Loucy (cell line): Measurements from ENCODE around the gene RAB6B.

ENCODE experiments used
- H2AFZ ChIP-seq: fragments of 200-600 bp; sonication (generic); 2 replicates; pipeline ENCODE4 v1.6.0; 2016; ENCODE audit warnings: antibody characterized with exemption, mild to moderate bottlenecking, low read length, moderate library complexity
- H3F3A ChIP-seq: fragments of 200-600 bp; 2 replicates; pipeline ENCODE4 v1.6.0; 2016; ENCODE audit warnings: antibody characterized with exemption, low read depth, mild to moderate bottlenecking
- H3K27me3 ChIP-seq: fragments of 200-600 bp; sonication (generic); 2 replicates; pipeline ENCODE4 v1.6.1; 2014; ENCODE audit warnings: low read length, mild to moderate bottlenecking; ENCODE audit not compliant: insufficient read depth, poor library complexity, severe bottlenecking
- H3K36me3 ChIP-seq: fragments of 200-600 bp; sonication (generic); 2 replicates; pipeline ENCODE4 v1.6.1; 2016; ENCODE audit warnings: low read length; ENCODE audit not compliant: insufficient read depth
- H3K4me1 ChIP-seq: fragments of 200-600 bp; sonication (generic); 2 replicates; pipeline ENCODE4 v1.5.1; 2014; ENCODE audit warnings: low read length, mild to moderate bottlenecking; ENCODE audit not compliant: insufficient read depth, poor library complexity, severe bottlenecking
- H3K4me2 ChIP-seq: fragments of 200-600 bp; sonication (generic); 2 replicates; pipeline ENCODE4 v1.6.0; 2014; ENCODE audit warnings: antibody characterized with exemption, low read length, low read depth, mild to moderate bottlenecking; ENCODE audit not compliant: poor library complexity, severe bottlenecking
- H3K4me3 ChIP-seq: fragments of 200-600 bp; sonication (generic); 2 replicates; pipeline ENCODE4 v1.5.1; 2014; ENCODE audit warnings: low read length, mild to moderate bottlenecking, mixed read lengths; ENCODE audit not compliant: poor library complexity, severe bottlenecking
- H3K79me2 ChIP-seq: fragments of 200-600 bp; sonication (generic); 2 replicates; pipeline ENCODE4 v1.6.1; 2014; ENCODE audit warnings: low read length; ENCODE audit not compliant: insufficient read depth
- H3K9ac ChIP-seq: fragments of 200-600 bp; sonication (generic); 2 replicates; pipeline ENCODE4 v1.6.0; 2014; ENCODE audit warnings: mild to moderate bottlenecking, low read depth, low read length, moderate library complexity; ENCODE audit not compliant: poor library complexity, severe bottlenecking
- H3K9me2 ChIP-seq: fragments of 200-600 bp; sonication (generic); replicated peaks from 2 replicates; pipeline ENCODE4 v1.6.1; 2016; ENCODE audit warnings: low read depth, low read length, mixed read lengths
- H3K9me3 ChIP-seq: fragments of 200-600 bp; sonication (generic); 2 replicates; pipeline ENCODE4 v1.6.1; 2014; ENCODE audit warnings: mild to moderate bottlenecking, antibody characterized with exemption, low read length, low read depth; ENCODE audit not compliant: insufficient read depth
- H4K20me1 ChIP-seq: fragments of 200-600 bp; sonication (generic); 2 replicates; pipeline ENCODE4 v1.6.0; 2014; ENCODE audit warnings: antibody characterized with exemption, low read length, mild to moderate bottlenecking; ENCODE audit not compliant: insufficient read depth, poor library complexity, severe bottlenecking
- EZH2phosphoT487 ChIP-seq: fragments of 200-600 bp; IDR thresholded peaks from 2 replicates; pipeline ENCODE4 v1.6.1; 2018; ENCODE audit warnings: antibody characterized with exemption, mild to moderate bottlenecking, moderate library complexity, borderline replicate concordance
- TF ChIP-seq, protein P1 (sequence below): fragments of 200-600 bp; sonication (generic); conservative IDR thresholded peaks from 2 replicates; pipeline ENCODE4 v1.5.1; 2014; ENCODE audit warnings: mild to moderate bottlenecking, antibody characterized with exemption, low read length

The RAB6B gene

DNA sequence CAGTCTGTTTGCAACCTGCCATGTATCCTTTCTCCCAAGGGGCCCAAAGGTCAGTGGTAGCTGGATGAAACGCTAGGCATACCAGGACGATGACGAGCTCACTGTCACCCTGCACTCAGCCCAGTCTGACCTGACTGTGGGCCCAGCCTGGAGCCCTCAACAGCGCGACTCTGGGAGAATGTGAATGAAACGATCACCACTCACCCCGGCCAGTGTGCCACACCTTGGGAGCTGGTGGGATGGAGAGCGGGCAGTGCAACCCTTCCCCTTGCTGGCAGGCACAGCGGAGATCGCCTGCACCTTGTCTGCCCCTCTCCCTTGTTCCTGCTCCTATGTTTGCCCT is 62.9 kb downstream of the RAB6B start:
- H2AFZ ChIP-seq = no peak overlapping the region
- no peaks in the 10 kb centered on the region for H3K9me3 ChIP-seq
- no peaks in the 10 kb centered on the region for H4K20me1 ChIP-seq
- H3K4me2 ChIP-seq = no peak overlapping the region
- no peaks in the 10 kb centered on the region for H3F3A ChIP-seq
- H3K27me3 ChIP-seq = no peaks in the 10 kb centered on the region
- no peaks in the 10 kb centered on the region for H3K4me1 ChIP-seq
- TF ChIP-seq, protein P1, sequence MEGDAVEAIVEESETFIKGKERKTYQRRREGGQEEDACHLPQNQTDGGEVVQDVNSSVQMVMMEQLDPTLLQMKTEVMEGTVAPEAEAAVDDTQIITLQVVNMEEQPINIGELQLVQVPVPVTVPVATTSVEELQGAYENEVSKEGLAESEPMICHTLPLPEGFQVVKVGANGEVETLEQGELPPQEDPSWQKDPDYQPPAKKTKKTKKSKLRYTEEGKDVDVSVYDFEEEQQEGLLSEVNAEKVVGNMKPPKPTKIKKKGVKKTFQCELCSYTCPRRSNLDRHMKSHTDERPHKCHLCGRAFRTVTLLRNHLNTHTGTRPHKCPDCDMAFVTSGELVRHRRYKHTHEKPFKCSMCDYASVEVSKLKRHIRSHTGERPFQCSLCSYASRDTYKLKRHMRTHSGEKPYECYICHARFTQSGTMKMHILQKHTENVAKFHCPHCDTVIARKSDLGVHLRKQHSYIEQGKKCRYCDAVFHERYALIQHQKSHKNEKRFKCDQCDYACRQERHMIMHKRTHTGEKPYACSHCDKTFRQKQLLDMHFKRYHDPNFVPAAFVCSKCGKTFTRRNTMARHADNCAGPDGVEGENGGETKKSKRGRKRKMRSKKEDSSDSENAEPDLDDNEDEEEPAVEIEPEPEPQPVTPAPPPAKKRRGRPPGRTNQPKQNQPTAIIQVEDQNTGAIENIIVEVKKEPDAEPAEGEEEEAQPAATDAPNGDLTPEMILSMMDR = no peak
- TF ChIP-seq EZH2phosphoT487 = no peak
- H3K4me3 ChIP-seq = no peak overlapping the region
- no peaks in the 10 kb centered on the region for H3K79me2 ChIP-seq
- no peaks in the 10 kb centered on the region for H3K9me2 ChIP-seq
- H3K9ac ChIP-seq = no peak overlapping the region
- no peaks in the 10 kb centered on the region for H3K36me3 ChIP-seq

DNA sequence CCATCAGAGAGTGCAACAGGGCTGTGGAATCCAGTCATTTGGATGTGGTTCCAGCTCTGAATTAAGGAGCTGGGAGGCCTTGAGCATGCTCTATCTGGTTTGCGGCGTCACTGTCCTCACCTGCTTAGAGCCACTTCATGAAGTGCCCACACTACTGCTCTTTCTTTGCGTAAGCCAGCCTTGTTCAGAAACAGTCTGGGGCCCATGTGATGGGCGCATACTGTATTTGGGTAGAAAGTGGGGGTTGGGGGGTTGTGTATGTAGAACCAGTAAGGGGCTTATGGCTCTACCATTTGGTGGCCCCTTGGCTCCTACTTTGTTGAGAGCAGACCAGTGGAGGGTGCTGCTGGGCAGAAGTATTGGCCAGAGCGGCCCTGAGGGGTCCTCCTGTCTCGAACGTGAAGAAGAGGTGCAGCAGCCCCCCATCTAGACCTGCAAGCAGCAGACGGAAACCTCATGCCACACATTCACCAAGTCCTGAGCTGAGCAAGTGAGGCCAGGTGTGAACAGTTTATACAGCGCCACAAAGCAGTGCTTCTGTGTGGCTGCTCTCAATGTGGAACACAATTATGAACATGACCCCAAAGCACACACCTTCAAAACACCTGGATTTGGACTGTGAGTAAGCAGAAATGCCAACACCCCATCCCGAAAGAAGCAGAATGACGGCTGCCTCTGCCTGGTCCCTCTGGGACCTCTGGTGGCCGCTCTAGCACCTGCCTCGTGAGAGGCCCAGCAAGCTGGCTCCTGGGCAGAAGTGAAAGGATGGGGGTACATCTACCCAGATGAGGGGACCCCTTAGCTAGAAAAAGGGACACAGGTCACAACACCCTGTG is 63.5 kb downstream of the RAB6B start:
- H3K27me3 ChIP-seq = no peaks in the 10 kb centered on the region
- no peak for TF ChIP-seq EZH2phosphoT487
- no peaks in the 10 kb centered on the region for H3K4me1 ChIP-seq
- no peak overlapping the region for H2AFZ ChIP-seq
- H4K20me1 ChIP-seq = no peaks in the 10 kb centered on the region
- no peaks in the 10 kb centered on the region for H3K9me3 ChIP-seq
- H3K4me3 ChIP-seq = no peak overlapping the region
- no peak overlapping the region for H3K9ac ChIP-seq
- no peak overlapping the region for H3K4me2 ChIP-seq
- no peaks in the 10 kb centered on the region for H3F3A ChIP-seq
- no peaks in the 10 kb centered on the region for H3K36me3 ChIP-seq
- H3K9me2 ChIP-seq = no peaks in the 10 kb centered on the region
- H3K79me2 ChIP-seq = no peaks in the 10 kb centered on the region

DNA sequence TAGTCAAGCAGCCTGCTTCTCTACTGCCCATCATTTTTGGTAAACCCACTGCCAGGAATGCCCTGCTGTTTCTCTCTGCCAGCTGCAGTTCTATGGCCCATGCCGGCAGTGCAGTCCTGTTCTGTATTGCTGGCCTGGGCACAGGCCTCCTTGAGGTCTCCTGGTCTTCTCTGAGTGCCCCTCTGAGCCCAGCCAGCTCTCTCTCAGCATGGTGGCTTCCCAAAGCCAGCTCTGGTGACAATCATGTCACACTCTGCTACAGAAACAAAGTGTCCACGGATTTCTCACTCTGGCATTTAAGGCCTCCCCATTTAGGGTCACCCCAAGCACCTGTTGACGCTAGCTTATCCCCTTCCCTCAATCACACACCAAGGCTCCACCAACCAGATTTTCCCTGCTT is 65.6 kb downstream of the RAB6B start:
- TF ChIP-seq, protein P1 = no peak
- no peak for TF ChIP-seq EZH2phosphoT487
- no peaks in the 10 kb centered on the region for H3K9me2 ChIP-seq
- H4K20me1 ChIP-seq = no peaks in the 10 kb centered on the region
- H3K4me2 ChIP-seq = no peak overlapping the region
- no peaks in the 10 kb centered on the region for H3K4me1 ChIP-seq
- H3K27me3 ChIP-seq = no peaks in the 10 kb centered on the region
- H3K79me2 ChIP-seq = no peaks in the 10 kb centered on the region
- H3K9me3 ChIP-seq = no peaks in the 10 kb centered on the region
- H3K9ac ChIP-seq = no peak overlapping the region
- H2AFZ ChIP-seq = no peak overlapping the region
- no peaks in the 10 kb centered on the region; the same call in 1 of the 2 replicates for H3K36me3 ChIP-seq
- H3K4me3 ChIP-seq = no peak overlapping the region
- H3F3A ChIP-seq = no peaks in the 10 kb centered on the region

DNA sequence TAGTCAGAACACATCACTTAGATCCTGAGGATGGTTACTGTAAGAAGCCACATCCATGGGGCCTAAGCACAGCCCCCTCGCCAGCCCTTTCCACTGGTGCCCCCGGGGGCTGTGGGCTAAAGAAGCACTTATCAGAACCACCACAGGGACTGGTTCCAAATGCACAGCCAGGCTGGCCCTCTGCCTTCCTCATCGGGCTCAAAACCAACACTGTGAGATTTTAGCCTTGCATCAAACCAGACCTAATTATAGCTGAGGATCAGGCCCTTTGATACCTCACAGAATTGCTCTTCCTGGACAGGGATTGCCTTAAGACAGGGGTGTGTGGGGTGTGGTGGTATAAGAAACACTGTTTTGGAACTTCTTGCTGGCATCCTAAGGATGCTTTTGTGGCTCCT is 66.4 kb downstream of the RAB6B start:
- no peak overlapping the region for H2AFZ ChIP-seq
- no peak overlapping the region for H3K9ac ChIP-seq
- H3K9me2 ChIP-seq = no peaks in the 10 kb centered on the region
- H3F3A ChIP-seq = no peaks in the 10 kb centered on the region
- H3K4me1 ChIP-seq = no peaks in the 10 kb centered on the region
- TF ChIP-seq EZH2phosphoT487 = no peak
- TF ChIP-seq, protein P1 = no peak
- H3K9me3 ChIP-seq = no peaks in the 10 kb centered on the region
- no peaks in the 10 kb centered on the region for H4K20me1 ChIP-seq
- peaks cover 7% of the 10 kb centered on the region; the same call in 1 of the 2 replicates for H3K36me3 ChIP-seq
- no peak overlapping the region for H3K4me3 ChIP-seq
- no peak overlapping the region for H3K4me2 ChIP-seq
- no peaks in the 10 kb centered on the region for H3K27me3 ChIP-seq
- no peaks in the 10 kb centered on the region for H3K79me2 ChIP-seq
